Stimulated activated CD8-positive, alpha-beta memory T cell treated with anti-CD3 and anti-CD28 coated beads, Interleukin-15, amount 100 ng/mL, for 4 hours (primary cell): ENCODE data around the gene TTC7B.

Experiments used
- DNase-seq, 2 donors: peaks; one replicate each; pipeline ENCODE4 v3.0.0-alpha.2; 2020; ENCODE audit warnings: low read depth in 2 of 2

TTC7B gene

DNA sequence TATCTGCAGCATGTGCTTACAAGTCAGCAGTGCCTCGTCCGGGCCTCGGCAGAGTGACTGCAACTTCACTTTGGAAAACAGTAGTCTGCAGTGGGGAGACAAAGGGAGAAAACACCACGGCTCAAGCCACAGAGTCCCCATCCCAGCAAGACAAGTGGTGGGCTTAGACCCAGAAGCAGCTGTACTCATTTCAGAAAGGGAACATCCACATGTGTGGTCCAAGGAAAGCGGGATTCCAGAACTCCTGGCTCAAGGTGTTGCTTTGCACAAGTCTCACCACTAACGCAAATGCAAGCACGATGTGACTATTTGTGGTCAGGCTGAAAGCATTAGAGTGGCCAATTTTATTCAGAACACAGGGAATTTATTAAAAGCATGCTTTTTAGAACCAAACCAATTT, 198.3 kb downstream of the TTC7B start:
- no peak for DNase-seq

DNA sequence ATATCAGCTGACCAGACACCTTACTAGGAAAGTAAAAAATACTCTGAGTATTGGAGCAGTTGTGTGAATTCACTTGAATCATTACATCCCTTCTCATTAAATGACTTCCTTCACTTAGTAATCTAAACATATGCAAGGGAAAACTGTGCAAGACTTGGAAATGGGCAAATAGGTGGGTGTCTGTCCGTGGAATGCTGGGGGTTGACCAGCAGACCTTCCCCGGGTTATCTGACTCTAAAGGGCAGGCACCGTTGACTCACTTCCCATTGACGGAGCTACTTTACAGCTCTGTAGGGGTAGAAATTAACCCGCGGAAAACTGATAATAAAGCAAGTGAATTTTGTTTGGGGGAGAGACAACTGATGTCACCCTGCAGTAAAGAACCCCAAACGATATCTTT, 199.3 kb downstream of the TTC7B start:
- DNase-seq, result no peak

- no peak for DNase-seq
Observed at GRCh38 chr14:90616313-90616712, 199.9 kb downstream of the TTC7B start.

DNA sequence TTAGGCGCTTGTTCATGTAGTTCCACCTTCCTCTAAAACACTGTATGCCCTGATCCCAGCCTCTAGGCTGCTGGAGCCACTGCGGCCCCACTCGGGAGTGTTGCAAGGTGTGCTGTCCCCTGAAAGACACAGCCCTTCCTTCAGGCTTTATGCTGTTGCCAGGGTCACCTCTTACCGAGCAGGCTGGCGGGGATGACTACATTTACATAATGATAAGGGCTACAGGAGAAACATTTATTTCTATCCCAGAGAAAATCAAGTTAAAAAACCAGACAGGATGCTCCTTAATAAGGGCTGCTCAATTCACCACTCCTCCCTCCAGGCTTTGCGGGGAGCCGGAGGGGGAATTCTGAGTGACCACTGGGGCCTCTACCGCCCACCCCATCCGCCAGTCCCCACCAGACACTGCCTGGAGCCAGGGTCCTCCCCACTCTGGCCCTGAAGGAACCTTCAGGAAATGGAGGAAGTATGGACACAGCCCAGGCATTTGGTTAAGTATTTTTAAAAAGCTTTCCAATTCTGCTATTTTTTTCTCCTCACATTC, 200.6 kb downstream of the TTC7B start:
- no peak for DNase-seq

DNA sequence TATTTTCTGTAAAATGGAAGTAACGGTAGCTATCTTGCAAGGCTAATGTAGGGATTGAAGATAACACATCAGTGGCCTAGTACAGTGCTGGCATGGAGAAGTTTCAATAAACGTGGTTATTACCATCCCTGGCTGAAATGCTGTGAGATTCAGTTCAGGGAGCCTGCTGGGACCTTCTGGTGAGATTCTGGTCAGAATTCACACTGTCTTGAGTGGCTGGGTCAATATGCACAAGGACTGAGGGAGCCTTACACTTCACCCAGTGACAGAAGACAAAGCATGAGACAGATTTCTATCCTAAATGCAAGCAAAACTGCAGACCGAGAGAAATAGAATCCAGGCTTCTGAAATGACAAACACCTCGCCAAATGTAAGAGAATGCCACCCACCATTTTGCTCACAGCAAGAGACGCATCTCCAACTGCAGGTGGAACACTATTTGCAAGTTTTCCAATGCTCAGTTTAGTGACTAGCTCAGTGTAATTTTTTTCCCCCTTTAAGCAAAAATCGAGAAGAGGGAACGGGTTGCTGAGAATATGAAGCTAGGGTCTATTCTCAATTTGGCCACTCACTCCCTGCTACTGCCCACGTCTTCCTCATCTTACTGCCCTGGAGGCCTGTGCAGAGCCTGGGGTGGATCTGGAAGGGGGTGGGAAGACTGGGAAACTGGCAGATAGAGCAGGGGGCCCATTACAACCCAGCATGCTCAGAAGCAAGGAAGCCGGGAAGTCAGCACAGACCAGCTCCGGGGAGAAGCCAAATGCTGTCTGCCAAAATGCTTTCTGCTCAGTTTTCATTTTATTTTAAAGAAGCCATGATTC, 201.3 kb downstream of the TTC7B start:
- DNase-seq, result no peak

- no peak for DNase-seq
Observed at GRCh38 chr14:90613997-90614396, 202.2 kb downstream of the TTC7B start.

DNA sequence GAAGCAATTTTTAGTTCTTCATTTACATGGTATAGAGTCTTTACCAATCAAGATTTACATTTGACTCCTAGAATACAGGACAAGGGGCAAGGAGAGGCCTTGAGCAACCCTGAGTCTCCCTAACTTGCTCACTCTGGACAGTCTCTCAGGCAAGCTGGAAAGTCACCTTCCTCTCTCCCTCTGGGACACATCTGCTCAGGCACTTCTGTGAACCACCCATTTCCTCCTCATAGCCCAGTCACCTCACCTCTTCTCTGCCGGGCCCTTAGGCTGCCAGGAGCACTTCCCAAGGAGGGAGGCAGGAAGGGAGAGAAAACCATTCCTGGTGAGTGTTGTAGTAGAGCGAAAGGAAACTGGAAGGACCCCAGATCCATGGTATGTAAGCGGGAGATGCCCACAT, 202.8 kb downstream of the TTC7B start:
- DNase-seq, result no peak

- DNase-seq, result no peak
Observed at GRCh38 chr14:90612801-90613200, 203.4 kb downstream of the TTC7B start.

- DNase-seq, result no peak
Observed at GRCh38 chr14:90611936-90612335, 204.3 kb downstream of the TTC7B start.

- no peak for DNase-seq
Observed at GRCh38 chr14:90611501-90611900, 204.7 kb downstream of the TTC7B start.

DNA sequence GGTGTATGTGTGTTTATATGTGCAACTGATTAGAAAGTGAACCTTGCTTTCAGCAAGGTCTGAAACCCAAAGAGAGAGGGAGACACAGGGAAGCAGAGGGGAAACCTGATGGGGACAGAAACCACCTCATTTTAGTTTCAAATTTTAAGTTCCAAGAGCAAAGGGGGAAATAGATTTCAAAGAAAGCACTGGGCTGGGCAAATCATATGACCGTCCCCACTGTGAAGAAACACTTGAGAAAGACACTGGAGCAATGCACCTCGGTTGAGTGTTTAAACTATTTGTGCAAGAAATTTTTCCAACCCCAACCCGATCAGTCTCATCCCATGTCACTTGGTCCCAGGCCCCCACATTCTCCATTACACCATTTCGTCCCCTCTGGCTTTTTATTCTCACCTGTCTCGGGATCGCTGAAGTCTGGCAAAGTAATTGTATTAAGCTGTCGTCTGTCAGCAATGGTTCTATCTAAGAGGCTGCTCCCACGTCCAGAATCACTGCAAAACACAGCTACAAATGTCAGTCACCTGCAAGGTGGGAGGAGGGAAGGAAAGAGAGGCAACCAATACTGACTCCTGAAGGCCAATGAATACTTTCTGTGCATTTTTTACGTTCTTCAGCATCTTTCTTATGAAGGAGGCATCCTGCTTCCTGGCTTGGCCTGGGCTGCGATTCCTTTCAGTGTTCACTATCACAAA, 205.7 kb downstream of the TTC7B start:
- DNase-seq, result no peak

- DNase-seq, result no peak
Observed at GRCh38 chr14:90609376-90609775, 206.9 kb downstream of the TTC7B start.

GRCh38 chr14:90608929-90609341, 207.3 kb downstream of the TTC7B start:
- no peak for DNase-seq

DNA sequence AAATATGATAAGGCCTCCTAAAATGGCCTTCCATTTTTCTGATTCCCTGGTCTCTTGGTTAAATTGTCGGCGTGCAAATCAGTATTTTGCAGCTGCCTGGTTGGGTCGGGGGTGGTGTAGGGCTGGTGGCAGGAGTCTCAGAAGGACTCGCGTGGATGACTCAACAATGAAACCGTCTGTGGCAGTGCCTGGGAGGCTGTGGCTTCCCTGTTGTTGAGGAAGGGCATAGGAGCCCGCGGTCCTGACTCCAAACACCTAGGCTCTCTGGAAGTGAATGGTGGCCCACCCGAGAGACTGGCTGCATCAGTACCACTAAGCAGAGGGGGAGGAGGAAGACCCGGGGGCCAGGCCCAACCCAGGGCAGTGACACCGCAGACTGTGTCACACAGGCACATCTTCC, 207.9 kb downstream of the TTC7B start:
- DNase-seq, result no peak

GRCh38 chr14:90607141-90607540, 209.1 kb downstream of the TTC7B start:
- no peak for DNase-seq

DNA sequence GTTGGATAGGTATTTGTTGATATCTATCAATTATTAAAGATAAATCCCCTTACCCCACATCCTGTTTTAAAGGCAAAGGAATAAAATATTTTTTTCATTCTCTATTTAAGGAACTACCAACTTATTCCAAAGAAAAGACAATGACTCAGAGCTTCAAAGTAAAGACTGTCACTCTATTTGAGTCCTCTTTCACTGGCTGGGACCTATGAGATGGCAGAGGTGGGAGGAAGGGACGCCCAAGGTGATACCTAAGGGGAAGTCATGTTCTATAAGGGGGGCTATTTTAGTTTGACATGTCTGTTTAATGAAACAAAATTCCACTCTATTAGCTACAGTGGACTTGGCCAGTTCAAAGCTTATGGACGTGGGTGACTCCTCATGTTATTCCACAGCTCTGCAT, 209.8 kb downstream of the TTC7B start:
- no peak for DNase-seq

GRCh38 chr14:90605430-90605829, 210.8 kb downstream of the TTC7B start:
- no peak for DNase-seq

DNA sequence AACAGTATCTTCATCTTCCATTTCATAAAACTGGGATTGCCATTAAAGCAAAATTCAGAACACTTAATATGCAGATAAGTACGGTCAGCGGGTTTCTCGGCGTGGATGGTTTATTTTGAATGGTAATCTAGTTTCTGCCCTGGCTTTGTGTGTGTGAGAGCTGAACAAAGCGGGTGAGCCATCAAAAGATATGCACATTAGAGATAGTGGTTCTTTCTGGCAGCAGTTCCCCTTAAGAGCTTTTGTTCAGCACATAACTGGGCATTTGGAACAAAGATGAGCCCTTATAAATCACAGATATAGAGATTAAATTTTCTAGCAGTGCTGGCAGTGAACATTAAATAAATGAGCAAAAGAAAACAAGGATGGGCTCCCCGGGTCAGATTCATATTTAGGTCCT, 211.9 kb downstream of the TTC7B start:
- DNase-seq, result no peak

DNA sequence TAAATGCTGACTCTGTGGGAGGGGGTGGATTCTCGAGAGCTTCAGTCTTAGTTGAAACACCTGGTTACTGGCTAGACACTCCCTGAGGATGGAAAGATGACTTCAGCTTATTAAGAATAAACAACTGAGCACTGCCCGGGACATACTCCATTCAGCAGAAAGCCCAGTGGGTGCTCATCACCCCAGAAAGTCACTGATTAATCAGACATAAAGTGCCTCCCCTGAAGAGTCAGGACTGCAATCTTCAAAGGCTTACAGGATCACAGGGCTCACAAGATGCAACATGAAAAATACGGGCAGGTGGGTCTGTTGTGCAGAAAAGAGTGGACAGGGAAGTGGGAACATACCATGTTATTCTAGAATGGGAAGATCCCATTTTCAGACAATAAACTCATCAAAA, 212.4 kb downstream of the TTC7B start:
- DNase-seq, result no peak

DNA sequence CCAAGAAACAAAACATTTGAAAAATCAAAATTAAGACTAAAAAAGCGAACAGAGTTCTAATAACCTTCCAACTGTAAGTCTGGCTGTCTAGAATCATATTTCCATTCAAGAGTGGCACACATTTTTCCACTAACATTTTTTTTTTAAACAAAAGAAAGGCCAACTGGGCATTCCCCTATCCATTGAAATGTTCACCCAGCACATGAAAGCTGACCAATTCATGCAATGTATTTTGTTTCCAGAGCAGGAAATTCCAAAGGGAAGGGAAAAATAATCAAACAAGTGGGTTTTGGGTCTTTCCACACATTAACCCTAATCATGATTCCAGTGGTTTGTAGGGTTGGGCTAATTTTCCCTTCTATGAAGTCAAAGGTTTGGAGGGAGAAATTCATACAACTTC, 212.9 kb downstream of the TTC7B start:
- no peak for DNase-seq

DNA sequence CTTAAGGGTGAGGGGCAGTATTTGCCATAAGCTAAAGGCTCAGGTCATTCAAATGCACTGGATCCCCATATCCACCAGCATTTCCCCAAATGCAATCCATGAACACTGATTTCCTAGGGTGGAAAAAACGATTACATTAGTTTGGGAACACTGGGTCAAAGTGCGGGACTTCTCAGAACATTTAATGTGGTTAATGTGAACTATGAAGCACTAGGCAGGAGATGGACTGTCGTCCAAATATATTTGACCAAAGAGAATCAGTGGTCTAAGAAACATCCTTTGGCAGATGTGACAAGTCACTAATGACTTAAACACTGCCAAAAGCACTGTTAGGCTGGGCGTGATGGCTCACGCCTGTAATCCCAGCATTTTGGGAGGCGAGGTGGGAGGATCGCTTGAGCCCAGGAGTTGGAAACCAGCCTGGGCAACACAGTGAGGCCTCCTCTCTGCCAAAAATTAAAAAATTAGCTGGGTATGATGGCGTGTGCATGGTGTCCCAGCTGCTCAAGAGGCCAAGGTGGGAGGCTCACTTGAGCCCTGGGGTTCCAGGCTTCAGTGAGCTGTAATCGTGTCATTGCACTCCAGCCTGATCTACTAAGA, 214.0 kb downstream of the TTC7B start:
- no peak for DNase-seq

DNA sequence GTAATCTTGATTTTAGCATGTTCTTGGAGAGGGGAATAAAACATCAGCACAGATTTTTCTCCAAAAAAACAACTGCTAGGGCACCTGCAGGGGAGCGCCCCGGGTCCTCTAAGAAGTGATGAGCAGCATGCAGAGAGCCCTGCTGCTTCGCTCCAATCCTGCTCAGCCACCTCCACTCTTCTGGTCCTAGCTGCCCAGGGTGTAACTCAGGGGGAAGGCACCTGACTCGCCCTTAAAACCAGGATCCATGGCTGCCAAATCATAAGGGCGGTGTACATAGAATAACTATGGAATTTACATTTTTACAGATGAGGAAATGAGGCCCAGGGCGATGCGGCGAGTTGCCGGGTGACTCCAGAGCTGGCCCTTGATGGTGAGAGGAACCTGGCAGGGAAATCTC, 214.7 kb downstream of the TTC7B start:
- no peak for DNase-seq

DNA sequence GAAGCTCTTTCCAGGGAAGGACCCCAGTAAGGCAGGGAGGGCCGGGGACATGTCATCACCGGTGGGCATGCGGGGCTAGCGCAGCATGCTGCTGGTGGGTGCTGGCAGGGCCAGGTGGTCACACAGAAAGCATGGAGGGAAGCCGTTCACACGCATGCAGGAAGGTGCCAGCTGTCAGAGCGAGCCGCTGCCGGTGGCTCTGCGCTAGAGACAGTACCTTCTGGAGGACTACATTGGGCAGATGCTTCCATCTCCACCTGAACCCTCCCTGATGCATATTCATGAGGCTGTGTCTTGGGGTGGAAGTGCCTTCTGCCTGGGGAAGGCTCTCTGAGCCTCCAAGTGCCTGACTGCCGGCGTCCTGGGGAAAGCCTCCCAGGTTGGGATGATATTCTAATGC, 215.6 kb downstream of the TTC7B start:
- no peak for DNase-seq
